Adrenal gland (tissue), 5 donors: Measurements from ENCODE around the gene CHST10.

ENCODE experiments used
- CTCF ChIP-seq, 6 experiments: fragments of 450-650 bp in 4 of 6; fragments of 200-600 bp in 2 of 6; sonication (generic) in 1 of 6; IDR thresholded peaks; 1 replicate in 5 of 6; 2 replicates in 1 of 6; pipeline versions ENCODE4 v1.5.1 to v1.8.0; 2016 to 2021; ENCODE audit warnings: antibody characterized with exemption in 6 of 6, mild to moderate bottlenecking in 2 of 6, moderate library complexity in 1 of 6
- POLR2A ChIP-seq, 2 donors: fragments of 450-650 bp; IDR thresholded peaks; one replicate each; pipeline ENCODE4 v1.6.1; 2017; ENCODE audit warnings: antibody characterized with exemption in 2 of 2, mild to moderate bottlenecking in 2 of 2, moderate library complexity in 1 of 2
- donor health status: DM: no; HTN: no; CAD: no.

- no peak for TF ChIP-seq POLR2A (IDR thresholded peaks at IDR 0.05)
- no peak for TF ChIP-seq CTCF (IDR thresholded peaks at IDR 0.05)
Measured at GRCh38 chr2:100409975-100410647, 7.4 kb downstream of the CHST10 start.
